Measurements from ENCODE around the gene TSPAN18.

The TSPAN18 gene

GRCh38 chr11:44698252-44698912, 28.4 kb upstream of the TSPAN18 start:
- TF ChIP-seq POLR2AphosphoS5 (IDR thresholded peaks at IDR 0.05; ENCODE audit: low read depth, low read length) (no peak), POLR2A (IDR thresholded peaks at IDR 0.05; ENCODE audit: low read depth, low read length) (no peak), TAF1 (IDR thresholded peaks at IDR 0.05; ENCODE audit: borderline replicate concordance, low read depth, low read length) (no peak)
- FAIRE-seq (no peak), DNase-seq (ENCODE audit: insufficient read length) (no peak)

- DNase-seq (ENCODE audit: insufficient read length) (no peak), FAIRE-seq (no peak)
- TF ChIP-seq TAF1 (IDR thresholded peaks at IDR 0.05; ENCODE audit: borderline replicate concordance, low read depth, low read length) (no peak), POLR2AphosphoS5 (IDR thresholded peaks at IDR 0.05; ENCODE audit: low read depth, low read length) (no peak), POLR2A (IDR thresholded peaks at IDR 0.05; ENCODE audit: low read depth, low read length) (no peak)
Observed at GRCh38 chr11:44699497-44700408, 27.0 kb upstream of the TSPAN18 start.

- TF ChIP-seq TAF1 (IDR thresholded peaks at IDR 0.05; ENCODE audit: borderline replicate concordance, low read depth, low read length) (no peak), POLR2A (IDR thresholded peaks at IDR 0.05; ENCODE audit: low read depth, low read length) (no peak), POLR2AphosphoS5 (IDR thresholded peaks at IDR 0.05; ENCODE audit: low read depth, low read length) (no peak)
- FAIRE-seq (no peak), DNase-seq (ENCODE audit: insufficient read length) (no peak)
Observed at GRCh38 chr11:44701276-44701675, 25.5 kb upstream of the TSPAN18 start.

DNA sequence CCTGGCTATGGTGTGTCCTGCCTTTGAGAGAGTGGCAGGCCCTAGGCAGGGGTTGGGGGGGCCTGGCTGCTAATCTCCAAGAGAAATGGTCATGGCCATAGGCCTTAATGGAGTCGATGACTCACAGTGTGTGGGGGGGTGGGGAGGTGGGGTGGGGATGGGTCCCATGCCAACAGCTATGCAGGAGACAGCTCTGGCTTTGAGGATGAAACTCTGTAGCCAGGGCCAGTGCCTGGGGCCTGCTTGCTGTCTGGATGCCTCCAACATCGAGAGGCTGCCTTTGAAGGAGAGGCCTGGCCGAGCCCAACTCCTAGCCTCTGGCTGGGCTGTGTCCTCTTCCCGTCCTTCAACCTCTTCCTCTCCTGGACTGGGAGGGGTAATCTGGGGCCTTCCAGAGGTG, 23.9 kb upstream of the TSPAN18 start:
- no peak for TF ChIP-seq TAF1 (IDR thresholded peaks at IDR 0.05; ENCODE audit: borderline replicate concordance, low read depth, low read length)
- TF ChIP-seq POLR2AphosphoS5 (IDR thresholded peaks at IDR 0.05; ENCODE audit: low read depth, low read length) = no peak
- no peak for TF ChIP-seq POLR2A (IDR thresholded peaks at IDR 0.05; ENCODE audit: low read depth, low read length)
- DNase-seq (ENCODE audit: insufficient read length) (no peak), FAIRE-seq (no peak)

DNA sequence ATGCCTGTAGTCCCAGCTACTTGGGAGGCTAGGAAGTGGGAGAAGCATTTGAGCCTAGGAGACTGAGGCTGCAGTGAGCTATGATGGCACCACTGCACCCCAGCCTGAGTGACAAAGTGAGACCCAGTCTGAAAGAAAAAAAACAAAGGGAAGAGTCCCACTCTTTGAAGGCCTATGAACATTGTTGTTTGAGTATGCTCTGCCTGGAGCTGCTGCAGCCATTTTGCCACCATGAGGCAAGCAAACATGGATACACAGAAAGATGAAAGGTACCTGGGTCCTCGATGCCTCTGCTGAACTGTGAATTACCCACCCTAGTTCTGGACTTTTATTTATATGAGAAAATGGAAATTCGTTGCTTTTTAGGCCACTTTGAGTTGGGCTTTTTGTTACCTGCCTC, 19.7 kb upstream of the TSPAN18 start:
- no peak for DNase-seq (ENCODE audit: insufficient read length)
- TF ChIP-seq POLR2AphosphoS5 (IDR thresholded peaks at IDR 0.05; ENCODE audit: low read depth, low read length) (no peak), POLR2A (IDR thresholded peaks at IDR 0.05; ENCODE audit: low read depth, low read length) (no peak), TAF1 (IDR thresholded peaks at IDR 0.05; ENCODE audit: borderline replicate concordance, low read depth, low read length) (no peak)
- FAIRE-seq = no peak

DNA sequence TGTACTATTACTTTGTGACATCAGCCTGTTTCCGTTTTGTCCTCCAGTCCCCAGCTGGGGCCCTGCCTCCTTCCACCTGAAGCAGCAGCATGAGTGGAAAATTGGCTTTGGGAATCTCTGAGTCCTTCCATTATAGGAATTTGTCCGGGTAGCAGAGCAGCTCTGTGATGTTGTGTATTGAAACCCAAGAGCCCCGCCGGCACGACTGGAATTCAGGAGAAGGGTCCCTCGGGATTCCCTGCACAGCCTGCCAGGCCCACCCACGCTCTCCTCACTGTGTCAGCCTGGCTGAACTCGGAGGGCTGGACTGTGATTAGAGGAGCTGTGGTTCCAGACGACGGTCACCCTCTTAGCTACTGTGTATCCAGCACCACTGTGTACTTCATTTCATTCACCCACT, 18.8 kb upstream of the TSPAN18 start:
- FAIRE-seq (no peak), DNase-seq (ENCODE audit: insufficient read length) (no peak)
- no peak for TF ChIP-seq TAF1 (IDR thresholded peaks at IDR 0.05; ENCODE audit: borderline replicate concordance, low read depth, low read length)
- TF ChIP-seq POLR2AphosphoS5 (IDR thresholded peaks at IDR 0.05; ENCODE audit: low read depth, low read length) = no peak
- TF ChIP-seq POLR2A (IDR thresholded peaks at IDR 0.05; ENCODE audit: low read depth, low read length) = no peak

GRCh38 chr11:44708523-44709280, 18.1 kb upstream of the TSPAN18 start:
- TF ChIP-seq POLR2A (IDR thresholded peaks at IDR 0.05; ENCODE audit: low read depth, low read length) (no peak), TAF1 (IDR thresholded peaks at IDR 0.05; ENCODE audit: borderline replicate concordance, low read depth, low read length) (no peak)
- peak; percentile 21 for FAIRE-seq
- no peak for DNase-seq (ENCODE audit: insufficient read length)

DNA sequence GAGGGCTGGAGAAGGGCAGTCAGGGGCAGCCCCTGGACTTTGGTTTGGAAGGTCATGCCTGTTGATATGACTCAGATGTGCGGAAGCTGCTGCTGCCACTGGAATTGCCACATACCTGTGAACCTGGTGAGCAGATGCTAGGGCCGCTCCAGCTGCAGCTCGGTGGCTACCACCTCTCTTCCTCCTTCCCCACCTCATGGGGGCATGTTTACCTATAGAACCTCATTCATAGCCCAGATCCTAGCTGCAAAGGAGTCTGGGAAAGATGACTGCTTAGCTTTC, 17.5 kb upstream of the TSPAN18 start:
- TF ChIP-seq POLR2AphosphoS5 (IDR thresholded peaks at IDR 0.05; ENCODE audit: low read depth, low read length) = no peak
- no peak for TF ChIP-seq TAF1 (IDR thresholded peaks at IDR 0.05; ENCODE audit: borderline replicate concordance, low read depth, low read length)
- TF ChIP-seq POLR2A (IDR thresholded peaks at IDR 0.05; ENCODE audit: low read depth, low read length) = no peak
- FAIRE-seq (peak; percentile 14), DNase-seq (ENCODE audit: insufficient read length) (no peak)

DNA sequence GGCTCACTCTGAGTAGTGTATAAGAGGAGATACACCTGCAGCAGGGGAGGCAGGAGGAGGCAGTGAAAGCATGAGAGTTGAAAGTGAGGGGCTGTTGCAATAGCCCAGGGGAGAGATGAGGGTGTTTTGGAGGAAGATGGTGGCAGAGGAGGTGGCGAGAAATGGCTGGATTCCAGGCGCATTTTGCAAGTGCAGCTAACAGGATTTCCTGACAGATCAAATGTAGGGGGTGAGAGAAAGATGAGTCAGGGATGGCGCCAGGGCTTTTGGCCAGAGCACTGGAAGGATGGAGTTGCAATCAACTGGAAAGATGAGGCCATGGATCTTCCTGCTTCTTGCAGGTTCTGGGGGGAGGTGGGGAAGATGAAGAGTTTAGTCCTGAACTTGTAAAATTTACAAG, 16.8 kb upstream of the TSPAN18 start:
- TF ChIP-seq POLR2A (IDR thresholded peaks at IDR 0.05; ENCODE audit: low read depth, low read length) = no peak
- TF ChIP-seq POLR2AphosphoS5 (IDR thresholded peaks at IDR 0.05; ENCODE audit: low read depth, low read length) = no peak
- no peak for TF ChIP-seq TAF1 (IDR thresholded peaks at IDR 0.05; ENCODE audit: borderline replicate concordance, low read depth, low read length)
- FAIRE-seq (peak; percentile 54), DNase-seq (ENCODE audit: insufficient read length) (no peak)

DNA sequence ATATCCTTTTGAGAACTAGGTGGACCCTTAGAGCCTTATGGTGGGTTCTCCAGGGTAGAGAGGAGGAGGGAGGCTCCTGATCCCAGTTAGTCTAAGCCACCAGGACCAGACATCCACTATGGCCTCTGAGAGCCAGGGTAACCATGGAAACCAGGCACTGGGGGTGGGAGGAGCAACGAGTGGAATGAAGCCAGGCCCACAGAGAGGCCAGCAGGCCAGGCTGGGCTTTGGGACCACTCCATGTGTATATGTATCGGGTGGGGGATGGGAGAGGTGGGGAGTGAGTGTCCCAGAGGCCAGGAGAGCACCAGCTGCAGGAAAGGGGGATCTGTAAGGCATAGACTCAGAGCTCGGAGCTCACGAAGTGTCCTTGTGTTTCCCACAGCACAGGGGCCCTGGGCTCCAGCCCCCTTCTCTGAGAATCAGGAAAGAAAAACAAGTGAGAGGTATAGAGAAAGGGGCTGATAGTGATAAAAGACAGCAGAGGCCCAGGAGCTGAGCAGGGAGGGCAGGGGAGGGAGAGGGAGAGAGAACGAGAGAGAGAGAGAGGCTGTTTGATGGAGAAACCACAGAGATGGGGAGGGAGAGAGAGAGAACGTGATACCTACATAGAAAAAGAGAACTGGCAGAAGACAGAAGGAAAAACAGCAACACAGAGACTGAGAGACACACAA, 15.5 kb upstream of the TSPAN18 start:
- TF ChIP-seq POLR2A (IDR thresholded peaks at IDR 0.05; ENCODE audit: low read depth, low read length) (no peak), POLR2AphosphoS5 (IDR thresholded peaks at IDR 0.05; ENCODE audit: low read depth, low read length) (no peak), TAF1 (IDR thresholded peaks at IDR 0.05; ENCODE audit: borderline replicate concordance, low read depth, low read length) (no peak)
- no peak for DNase-seq (ENCODE audit: insufficient read length)
- FAIRE-seq = no peak
